GM19328 (cell line): ENCODE results near the gene DAAM2.

Source experiments
- ATAC-seq: cut with Tn5 transposase; IDR thresholded peaks from one replicate; pipeline ENCODE4 v1.9.1; 2021; ENCODE audit warnings: mild to moderate bottlenecking, moderate library complexity; ENCODE audit not compliant: unreplicated experiment

DAAM2 gene

DNA sequence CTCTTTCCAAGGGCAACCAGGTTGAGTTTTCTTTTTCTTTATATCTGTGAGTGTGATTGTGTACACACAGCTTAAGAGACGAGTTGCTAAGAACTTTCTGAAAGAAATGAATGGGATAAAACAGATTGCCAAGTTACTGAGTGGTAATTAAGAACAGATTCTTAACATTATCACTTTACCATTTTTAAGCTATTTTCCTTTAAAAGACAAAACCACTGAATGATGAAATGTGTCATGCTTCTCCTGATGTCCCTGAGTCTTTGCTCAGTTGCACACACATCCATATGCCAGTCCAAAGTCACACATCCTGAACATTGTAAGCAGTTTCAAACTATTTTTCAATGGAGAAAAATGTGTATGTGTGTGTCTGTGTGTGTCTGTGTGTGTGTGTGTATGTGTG is 5.5 kb upstream of the DAAM2 start:
- no peak for ATAC-seq

DNA sequence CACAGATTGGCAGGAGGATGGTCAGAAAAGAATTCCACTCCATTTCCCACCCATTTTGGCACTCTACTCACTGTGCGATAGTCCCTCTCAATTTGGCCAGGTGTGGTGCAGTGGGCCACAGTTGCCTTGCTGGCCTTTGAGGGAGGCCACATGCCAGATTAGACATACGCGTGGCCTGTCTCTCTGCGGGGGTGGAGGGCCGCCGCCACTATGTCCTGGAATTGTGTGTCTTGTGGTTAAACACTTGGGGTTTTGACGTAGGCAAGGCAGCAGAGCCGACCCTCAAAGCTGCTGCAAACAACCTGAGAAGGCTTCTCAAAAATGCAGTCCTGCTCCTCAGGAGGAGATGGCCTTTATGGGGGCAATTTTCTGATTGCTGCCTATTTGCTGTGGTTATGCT is 4.9 kb upstream of the DAAM2 start:
- ATAC-seq = no peak

DNA sequence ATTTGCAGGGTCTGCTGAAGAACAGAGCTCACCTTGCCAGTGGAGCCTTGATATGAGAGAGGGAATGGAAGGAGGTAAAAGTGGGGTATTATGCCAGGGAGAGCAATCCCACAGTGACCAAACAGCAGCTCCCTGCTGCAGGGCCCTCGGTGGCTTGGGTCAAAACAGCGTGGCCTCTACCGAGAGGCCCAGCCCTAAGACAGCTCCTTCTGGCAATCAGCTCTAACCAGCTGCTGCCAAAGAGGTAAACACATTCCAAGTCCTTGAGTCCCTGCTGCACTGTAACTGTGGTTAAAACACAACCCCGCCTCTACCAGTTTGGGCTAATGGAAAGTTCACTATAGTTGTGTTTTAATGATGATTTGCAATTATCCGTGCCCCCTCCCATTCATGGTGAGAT is 1.4 kb upstream of the DAAM2 start:
- ATAC-seq = no peak

DNA sequence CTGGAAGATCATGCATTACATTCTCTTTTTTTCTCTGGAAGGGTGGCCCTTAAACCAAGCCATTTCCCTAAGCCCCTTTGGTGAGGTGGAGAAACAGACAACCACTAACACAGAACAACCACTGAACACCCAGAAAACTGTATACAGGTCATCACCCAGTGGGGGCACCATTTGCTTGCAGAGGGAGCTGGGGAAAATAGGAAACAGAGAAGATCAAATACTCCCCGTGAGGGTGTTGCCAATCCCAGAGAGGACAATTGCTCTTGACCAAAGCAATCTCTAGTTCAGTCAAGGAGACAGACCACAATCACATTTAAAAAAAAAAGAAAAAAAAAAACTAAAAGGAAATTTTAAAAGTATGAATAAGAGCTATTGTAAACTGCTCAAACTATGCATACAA is 865 bp upstream of the DAAM2 start:
- no peak for ATAC-seq

DNA sequence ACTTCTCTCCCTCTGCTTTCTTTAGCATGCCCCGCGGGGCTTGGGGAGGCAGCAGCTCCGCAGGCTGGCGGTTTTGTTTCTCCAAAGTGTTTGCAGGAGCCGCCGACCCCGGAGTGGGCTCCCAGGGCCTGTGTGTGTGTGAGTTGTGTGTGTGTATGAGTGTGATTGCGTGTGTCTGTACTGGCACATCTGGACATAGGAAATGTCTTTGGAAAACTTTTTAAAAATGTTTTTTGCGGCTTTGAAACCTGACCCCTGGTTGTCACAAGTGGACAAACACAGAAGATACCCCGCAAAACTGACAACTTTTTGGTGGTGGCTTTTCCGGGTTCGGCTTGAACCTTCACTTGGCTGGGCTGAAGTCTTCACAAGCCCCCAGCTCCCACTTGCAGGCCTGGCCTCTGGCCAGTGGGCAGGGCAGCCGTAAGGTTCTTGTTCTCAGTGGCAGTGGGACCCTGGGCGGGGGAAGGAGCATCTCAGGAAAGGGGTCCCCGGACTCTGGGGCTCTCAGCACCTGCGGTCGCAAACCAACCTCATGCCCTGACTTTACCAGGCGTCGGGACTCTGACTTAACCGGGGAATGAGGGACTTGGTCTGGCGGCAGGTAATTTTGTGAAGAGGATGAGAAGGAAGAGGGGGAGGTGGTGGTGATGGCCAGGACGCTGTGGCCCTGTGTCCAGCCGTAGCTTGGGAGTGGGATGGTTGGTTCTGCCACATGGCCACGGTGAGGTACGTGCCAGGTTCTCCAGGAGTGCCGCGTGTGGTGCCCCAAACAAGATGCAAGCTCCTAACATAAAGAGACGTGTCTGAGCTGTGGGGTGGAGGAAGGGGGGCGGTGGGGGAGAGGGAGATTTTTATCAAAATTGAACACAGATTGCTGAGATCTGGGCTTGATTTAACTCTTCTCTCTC is 619 bp downstream of the DAAM2 start:
- ATAC-seq = no peak

DNA sequence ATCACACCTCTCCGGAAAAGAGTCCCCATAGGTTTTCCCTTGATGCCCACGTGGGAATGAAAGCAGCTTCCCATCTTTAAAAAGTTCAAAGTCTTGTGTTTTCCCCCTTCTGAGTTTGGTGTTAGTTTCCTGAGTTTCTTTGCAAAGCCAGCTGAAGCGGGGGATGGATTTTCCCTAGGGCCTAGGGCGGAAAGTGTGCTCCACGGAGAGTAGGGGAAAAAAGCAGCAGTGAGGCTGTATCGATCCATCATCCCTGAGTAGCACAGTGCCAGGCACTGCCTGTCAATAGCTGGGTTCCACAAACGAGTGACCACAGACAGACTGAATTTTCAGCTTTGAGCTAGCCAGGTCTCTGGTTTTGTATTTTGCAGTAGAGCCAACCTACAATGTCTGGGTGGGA is 1.3 kb downstream of the DAAM2 start:
- no peak for ATAC-seq

DNA sequence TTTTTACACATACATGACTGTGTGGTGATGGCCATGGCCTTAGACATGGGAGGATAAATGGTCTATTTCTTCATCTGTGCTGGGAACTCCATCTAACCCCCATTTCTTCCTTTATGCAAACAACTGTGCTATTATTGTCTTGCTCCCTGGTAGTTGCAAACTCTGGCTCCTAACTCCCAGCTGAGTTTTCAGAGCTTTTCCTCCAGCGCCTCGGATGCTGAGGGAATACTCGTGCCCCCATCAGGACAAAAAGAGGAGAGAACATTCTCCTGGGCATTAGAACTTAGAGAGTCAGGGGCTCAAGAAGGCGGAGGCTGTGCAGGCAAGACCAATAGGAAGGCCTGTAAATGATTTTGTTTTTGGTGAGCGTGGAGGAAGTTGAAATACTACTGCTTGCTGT is 2.1 kb downstream of the DAAM2 start:
- ATAC-seq = no peak

DNA sequence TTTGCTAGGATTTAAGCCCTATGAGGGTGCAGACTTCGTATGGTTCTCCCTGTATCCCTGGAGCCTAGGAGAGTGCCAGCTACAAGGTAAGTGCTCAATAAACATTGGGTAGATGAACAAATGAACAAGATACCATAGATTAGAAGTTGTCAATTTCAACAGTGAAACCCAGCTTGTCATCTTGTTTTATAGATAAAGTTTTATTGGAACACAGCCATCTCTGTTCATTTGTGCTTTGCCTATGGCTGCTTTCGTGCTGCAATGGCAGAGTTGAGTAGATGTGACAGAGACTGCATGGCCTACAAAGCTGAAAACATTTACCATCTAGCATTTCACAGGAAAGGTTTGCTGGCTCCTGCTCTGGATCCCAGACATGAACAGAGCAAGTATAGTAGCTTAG is 5.6 kb downstream of the DAAM2 start:
- no peak for ATAC-seq

DNA sequence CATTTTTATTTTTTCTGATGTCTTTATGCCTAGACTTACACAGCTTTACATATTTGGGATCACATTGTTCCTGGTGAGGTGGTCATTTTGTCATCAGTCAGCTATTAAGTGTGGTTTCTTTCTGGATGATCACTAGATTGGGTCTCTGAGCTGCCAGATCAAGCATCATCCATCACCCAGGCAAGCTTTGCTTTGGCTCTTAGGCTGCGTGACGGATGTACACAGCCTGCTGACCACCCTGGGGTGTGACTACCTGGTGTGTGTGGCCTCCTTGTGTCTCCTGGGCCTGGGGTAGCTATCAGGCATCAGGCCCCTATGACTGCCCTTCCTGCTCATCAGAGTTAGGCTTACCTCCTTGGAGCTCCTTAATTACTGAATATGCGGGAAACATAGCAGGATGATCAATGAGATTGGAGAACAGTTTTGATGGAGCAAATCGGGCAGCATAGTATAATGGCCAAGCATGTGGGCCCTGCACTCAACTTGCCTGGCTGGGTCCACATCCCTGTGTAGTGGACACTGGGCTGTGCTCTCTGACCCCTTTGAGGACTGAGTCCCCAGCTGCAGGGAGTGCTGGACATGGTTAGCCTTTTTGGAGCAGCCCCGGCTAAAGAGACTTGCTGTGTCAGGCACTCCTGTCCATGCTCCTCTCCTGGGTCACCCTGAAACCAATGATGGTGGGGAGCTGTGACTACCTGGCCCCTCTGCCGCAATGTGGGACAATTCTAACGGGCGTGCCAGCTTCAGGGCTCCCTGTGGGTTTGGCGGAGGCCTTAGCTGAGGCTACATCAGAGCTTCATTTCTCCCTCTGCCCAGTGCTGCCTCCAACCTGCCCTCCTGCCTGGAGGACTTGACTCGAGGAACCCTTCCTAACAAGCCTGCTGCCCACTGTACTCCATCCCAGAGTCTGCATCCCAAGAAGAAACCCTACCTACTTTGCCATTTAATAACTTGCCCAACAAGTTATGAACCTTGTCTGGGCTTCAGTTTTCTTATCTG is 8.2 kb downstream of the DAAM2 start:
- ATAC-seq = no peak

DNA sequence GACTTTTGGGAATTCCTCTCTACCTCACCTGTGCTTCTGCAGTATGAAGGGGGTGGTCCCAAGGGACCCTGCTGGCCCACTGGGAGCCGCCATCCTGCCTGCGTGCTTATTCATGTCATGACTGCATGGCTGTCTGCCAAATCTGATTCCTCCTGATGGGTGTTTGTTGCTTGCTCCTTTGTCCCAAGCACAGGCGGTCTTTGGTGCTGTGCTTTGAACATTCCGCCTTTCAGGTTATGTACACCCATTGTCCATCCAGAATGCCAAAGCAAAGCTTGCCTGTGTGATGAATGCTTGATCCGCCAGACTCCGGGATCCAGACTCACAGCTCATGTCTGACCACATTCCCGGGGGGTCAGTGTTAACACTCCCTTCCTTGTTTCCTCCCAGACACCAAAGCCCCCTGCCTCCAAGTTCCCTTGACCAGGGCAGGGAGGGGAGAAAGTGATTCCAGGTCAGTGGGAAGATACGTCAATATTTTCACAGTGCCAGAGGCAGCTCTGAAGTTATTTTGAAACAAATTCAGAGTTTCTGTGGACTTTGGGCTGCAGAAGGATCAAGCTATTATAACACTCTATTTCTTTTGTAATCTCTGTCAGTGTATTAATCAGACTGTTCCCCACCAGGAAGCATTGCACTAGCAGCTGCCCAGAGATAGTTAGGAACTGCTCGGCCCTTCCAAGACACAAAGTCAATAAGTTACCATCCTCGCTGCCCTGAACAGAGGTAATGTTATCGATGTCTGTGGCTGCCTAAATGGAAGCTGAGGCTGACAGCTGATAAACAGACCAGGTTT is 9.5 kb downstream of the DAAM2 start:
- ATAC-seq = no peak

DNA sequence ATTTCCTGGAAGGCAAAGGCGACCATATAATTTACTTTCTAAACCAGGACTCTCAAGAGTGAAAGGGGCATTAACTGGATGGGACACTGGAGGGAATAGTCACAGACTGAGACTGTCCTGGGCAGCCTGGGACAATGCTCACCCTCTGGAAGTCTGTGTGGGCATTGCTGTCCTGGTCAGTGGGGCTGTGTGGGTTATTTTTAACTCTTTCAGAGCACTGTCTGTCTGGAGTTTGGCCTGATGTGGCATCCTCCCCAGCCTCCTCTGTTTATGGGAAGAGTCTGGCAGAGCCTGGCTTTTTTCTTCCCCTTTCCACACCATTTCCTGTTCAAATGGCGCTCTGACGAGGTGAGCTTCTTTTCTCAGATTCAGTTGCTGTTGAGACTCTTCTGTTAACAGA is 11.7 kb downstream of the DAAM2 start:
- ATAC-seq = no peak

DNA sequence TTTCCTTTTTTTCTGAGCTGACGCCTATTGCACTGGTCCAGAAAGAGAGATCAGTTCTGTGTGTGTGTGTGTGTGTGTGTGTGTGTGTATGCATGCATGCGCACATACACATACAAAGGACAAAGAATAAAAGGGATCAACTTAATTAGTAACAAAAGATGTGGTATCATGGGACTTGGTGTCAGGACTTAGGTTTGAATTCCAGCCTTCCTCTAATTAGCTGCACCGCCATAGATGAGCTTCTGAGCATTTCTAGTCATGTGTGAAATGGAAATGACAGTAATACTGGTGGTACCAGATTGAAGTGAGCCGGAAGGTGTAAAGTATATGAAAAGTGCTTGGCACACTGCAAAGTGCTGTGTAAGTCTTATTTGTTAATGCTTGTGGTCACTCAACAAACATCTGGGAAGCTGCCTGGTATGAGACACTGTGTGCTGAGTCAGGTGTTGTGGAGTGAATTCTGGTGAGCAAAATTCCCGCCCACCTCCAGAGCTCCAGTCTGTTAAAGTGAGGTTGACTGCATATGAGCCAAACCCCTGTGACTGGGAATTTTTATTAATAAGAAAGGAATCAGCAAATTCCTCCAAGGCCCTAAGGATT is 12.4 kb downstream of the DAAM2 start:
- no peak for ATAC-seq

DNA sequence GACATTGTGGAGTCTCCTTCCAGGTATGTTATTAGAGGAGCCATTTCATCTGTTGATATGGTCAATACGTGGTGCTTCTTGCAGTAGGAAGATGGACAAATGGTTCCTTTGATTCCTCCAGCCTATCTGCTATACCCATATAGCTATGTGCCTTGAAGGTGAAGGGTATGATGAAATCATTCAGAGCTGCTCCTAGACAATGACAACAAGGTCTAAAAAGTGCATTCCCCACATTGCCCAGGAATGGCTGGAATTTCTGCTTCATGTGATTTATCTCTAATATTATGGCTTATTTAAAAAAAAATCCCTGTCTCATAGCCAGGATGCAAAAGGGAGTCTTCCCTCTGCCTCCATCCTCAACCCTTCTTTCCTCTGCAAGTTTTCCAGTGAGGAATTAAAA is 14.1 kb downstream of the DAAM2 start:
- ATAC-seq = no peak

DNA sequence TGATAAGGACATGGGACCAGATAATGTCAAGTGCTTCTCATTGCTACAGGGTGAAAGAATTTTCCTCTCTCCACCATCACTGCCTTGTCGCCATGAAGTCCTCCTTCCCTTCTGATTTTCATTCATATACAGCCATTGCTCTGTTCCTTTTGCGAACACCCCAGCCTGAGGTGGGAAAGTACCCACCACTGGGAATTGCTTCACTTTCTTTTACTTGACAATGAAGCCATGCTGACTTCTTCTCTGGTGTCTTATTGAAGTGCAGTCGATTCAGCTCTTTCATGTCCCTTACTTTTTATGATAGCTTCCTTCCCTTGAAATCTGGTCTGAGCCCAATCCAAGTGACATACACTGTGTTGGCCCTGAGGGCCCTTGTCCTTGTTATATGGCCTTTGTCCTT is 16.2 kb downstream of the DAAM2 start:
- ATAC-seq = no peak

DNA sequence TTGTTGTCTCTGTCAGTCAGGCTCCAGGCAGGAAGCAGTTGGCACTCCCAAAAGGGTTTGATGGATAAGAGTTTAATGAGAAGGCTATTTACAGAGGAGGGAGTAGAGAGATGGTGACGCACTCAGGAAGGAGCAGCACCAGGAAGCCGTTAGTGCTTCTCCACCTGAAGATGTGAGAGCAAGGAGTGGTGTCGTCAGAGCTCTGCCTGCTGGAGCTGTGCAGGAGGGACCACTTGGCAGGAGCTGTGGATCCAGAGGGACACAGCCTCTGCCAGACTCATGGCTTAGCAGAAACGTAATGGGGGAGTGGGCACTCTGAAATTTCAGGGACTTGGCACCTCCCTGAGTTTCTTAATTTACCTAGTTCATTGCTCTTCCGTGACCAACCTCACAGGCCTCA is 16.8 kb downstream of the DAAM2 start:
- no peak for ATAC-seq

DNA sequence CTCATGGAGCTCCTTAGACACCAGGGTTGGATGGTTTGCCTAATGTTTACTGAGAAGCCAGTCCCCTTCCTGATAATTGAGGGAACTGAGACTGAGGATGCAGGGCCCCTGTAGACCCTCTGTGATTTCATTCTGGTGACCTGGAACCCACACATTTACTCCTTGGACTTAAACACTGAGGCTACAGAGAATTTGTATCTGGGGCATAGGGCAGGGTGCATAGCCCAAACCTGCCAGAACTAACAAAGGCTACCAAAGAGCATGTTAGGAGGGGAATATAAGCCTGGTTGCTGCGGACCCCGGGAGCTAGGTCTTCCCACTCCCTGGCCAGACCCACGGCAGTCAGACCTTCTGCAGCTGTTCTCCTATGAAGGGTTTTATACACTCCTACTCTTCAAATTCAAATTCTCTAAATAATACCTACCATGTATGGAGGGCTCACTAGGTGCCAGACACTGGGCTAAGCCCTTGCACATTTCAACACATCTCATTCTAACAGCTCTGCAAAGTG is 19.7 kb downstream of the DAAM2 start:
- no peak for ATAC-seq

DNA sequence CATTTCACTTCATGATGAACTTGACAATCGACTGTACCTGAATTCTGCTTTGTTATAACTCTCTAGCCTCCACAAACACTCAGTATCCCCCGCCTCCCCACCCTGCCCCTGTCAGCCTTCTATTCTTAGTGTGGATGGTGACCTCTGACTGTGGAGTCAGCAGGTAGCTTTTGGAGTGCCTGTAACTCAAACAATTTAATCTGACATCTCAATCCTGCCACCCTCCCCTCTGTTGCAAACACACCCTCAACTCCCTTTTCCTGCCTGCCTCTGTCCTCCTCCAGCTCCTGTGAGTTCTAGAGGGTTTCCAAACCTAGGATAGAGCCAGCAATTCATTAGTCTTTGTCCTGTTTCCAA is 20.3 kb downstream of the DAAM2 start:
- ATAC-seq = no peak

DNA sequence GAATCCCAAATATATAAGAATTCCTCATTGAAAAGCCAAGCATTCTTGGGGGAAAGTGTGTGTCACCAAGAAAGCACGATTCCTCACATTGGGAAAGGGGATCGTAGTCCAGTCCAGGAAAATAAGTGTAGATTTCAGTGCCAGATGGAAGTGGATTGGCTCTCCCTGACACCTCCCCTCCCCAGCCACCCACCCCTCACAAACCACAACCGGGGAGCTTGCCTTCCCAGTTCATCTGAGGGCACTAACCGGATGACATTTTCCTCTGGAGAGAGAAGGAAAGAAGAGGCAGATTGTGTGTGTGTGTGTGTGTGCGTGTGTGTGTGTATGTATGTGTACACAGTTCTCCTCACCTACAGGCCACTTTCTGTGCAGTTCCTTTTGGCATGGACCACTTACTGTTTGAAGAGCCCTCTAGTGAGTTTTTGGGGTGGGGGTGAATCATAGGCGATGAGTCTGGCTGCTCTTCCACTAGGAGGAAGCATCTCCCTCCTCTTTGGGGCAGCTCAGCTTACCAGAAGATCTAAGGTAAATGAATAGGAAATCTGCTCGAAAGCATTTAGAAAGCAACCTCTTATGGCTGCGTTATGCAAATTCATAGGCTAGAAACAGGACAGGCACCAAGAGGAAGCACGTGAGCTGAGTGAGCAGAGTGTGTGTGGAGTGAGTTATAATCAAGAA is 20.8 kb downstream of the DAAM2 start:
- peak; percentile 92 for ATAC-seq

DNA sequence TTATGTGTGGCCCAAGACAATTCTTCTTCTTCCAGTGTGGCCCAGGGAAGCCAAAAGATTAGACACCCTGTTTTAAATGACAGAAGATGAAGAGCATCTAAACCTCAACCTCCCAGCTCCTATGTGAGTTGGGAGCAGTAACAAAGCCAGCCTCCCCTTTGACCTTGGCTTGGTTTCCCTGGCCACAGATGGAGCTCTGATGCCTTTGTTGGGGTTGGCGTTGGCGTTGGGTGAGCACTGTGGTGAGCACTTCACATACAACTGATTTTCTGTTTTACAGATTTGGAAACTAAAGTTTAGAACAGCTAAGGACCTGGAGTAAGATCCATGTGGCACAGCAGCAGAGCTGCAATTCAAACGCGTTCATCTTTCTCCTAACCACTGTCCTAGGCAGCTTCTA is 22.1 kb downstream of the DAAM2 start:
- no peak for ATAC-seq

DNA sequence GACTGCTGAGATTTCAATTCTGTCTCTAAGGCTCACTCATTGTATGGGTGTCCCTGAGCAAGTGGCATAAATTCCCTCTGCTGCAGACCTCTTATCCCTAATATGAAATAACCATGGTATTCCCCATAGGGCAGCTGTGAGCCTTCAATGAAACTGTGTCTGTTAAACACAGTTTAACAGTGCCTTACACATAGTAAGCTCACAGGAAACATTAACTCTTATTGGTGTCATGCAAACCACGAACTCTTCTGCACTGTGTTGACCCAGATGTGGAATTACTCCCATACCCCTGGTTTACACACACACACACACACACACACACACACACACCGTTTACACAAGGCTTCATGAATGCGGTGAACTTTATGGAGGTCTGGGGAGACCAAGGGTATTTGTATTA is 23.2 kb downstream of the DAAM2 start:
- no peak for ATAC-seq
